Thoracic aorta (tissue), 2 donors: ENCODE measurements around the gene RAB40B. TPM values are rescaled to one million over a fixed set of nuclear protein-coding genes. Genes with fewer than 3 reads are reported as not detected.

Experiments used
- ATAC-seq: fragments of 150-250 bp; one replicate; pipeline ENCODE4 v1.8.0; 2017; ENCODE audit warnings: low read depth; ENCODE audit not compliant: insufficient number of reproducible peaks, low FRiP score
- DNase-seq: peaks from one replicate; pipeline ENCODE4 v3.0.0-alpha.2; 2020; ENCODE audit warnings: low spot score
- H3K27ac ChIP-seq, 2 donors: fragments of 200-600 bp; sonication (generic); 1 replicate in 1 of 2; 2 replicates in 1 of 2; pipeline ENCODE4 v1.5.1; 2016; ENCODE audit warnings: mild to moderate bottlenecking in 2 of 2, moderate library complexity in 2 of 2
- H3K27me3 ChIP-seq: fragments of 200-600 bp; sonication (generic); replicated peaks from 2 replicates; pipeline ENCODE4 v1.6.0; 2016; ENCODE audit warnings: mild to moderate bottlenecking; ENCODE audit not compliant: insufficient read depth
- H3K36me3 ChIP-seq: fragments of 200-600 bp; sonication (generic); one replicate; pipeline ENCODE4 v1.5.1; 2016
- H3K4me1 ChIP-seq, 2 donors: fragments of 200-600 bp; sonication (generic); 1 replicate in 1 of 2; 2 replicates in 1 of 2; pipeline versions ENCODE4 v1.5.1 to v1.6.0; 2016; ENCODE audit warnings: low read depth in 2 of 2, mild to moderate bottlenecking in 1 of 2; ENCODE audit not compliant: control insufficient read depth in 1 of 2
- H3K4me3 ChIP-seq: fragments of 200-600 bp; sonication (generic); 2 replicates; pipeline ENCODE4 v1.5.1; 2016; ENCODE audit warnings: mild to moderate bottlenecking
- H3K9me3 ChIP-seq: fragments of 200-600 bp; sonication (generic); 2 replicates; pipeline ENCODE4 v1.5.1; 2016
- CTCF ChIP-seq: fragments of 200-600 bp; sonication (generic); IDR thresholded peaks from one replicate; pipeline ENCODE4 v1.5.1; 2019; ENCODE audit warnings: antibody characterized with exemption
- total RNA-seq, 2 donors: library from RNA; depleted of rRNA; stranded (reverse); fragments of >200 nt; gene quantifications; one replicate each; pipeline versions ENCODE4 v1.1.0 to v1.2.3, GENCODE V29; 2016

RAB40B gene
- total RNA-seq, 2 donors from 2014 or later: 17.3 to 21.1 TPM

- Histone ChIP-seq H3K9me3 (no peaks in the 10 kb centered on the region), H3K36me3 (no peaks in the 10 kb centered on the region), H3K4me1 (no peaks in the 10 kb centered on the region), H3K4me3 (no peak overlapping the region), H3K27ac (no peak overlapping the region), H3K27me3 (no peaks in the 10 kb centered on the region)
- no peak for DNase-seq
- no peak for ATAC-seq
- TF ChIP-seq CTCF: no peak
Observed at GRCh38 chr17:82709676-82710498, 11.4 kb upstream of the RAB40B start.

- no peak for ATAC-seq
- no peaks in the 10 kb centered on the region for H3K9me3 ChIP-seq
- H3K27me3 ChIP-seq: no peaks in the 10 kb centered on the region
- H3K27ac ChIP-seq: no peak overlapping the region
- DNase-seq: no peak
- no peaks in the 10 kb centered on the region for H3K4me1 ChIP-seq
- H3K4me3 ChIP-seq: no peak overlapping the region
- no peaks in the 10 kb centered on the region for H3K36me3 ChIP-seq
- no peak for TF ChIP-seq CTCF
Observed at GRCh38 chr17:82709024-82709675, 10.7 kb upstream of the RAB40B start.

DNA sequence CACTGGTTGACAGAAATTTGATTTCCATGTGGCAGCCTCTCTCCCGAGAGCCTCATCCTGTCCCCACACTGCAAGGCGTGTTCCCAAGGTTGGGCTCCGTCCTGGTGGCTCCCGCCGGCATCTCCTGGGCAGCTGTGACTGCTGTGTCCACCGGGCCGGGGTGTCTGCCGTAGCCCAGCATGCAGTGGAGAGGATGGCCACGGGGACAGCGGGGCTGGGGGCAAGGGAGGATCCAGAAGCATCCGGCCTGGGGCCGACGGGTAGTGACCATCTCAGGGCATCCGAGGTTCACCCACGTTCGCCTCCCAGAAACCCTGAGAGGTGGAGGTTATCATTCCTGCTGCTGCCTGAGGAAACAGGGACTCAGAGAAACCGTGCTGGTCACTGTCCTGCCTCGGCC is 7.3 kb upstream of the RAB40B start:
- no peak for DNase-seq
- no peak for ATAC-seq
- no peak overlapping the region for H3K27ac ChIP-seq
- H3K27me3 ChIP-seq: no peaks in the 10 kb centered on the region
- no peaks in the 10 kb centered on the region for H3K36me3 ChIP-seq
- H3K4me3 ChIP-seq: no peak overlapping the region
- no peaks in the 10 kb centered on the region for H3K9me3 ChIP-seq
- no peaks in the 10 kb centered on the region for H3K4me1 ChIP-seq
- TF ChIP-seq CTCF: no peak

DNA sequence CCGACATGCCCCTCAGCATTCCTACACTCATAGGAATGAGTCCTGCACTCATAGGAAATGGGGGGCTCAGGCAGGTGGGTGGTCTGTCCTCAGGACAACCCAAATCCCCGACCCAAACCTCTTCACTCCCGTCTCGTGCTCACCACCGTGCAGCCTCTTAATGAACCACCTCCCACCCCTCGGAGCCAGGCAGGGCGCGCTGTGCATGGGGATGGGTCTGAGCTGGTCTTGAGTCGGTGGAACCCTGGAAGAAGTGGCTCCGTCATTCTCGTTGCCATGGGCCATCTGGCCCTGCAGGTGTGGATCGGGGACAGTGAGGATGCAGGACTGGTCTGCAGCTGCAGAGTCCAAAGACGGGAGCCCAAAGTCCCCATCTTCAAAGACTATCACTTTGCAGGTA is 6.4 kb upstream of the RAB40B start:
- no peak for DNase-seq
- Histone ChIP-seq H3K4me3 (no peak overlapping the region), H3K27me3 (no peaks in the 10 kb centered on the region), H3K4me1 (no peaks in the 10 kb centered on the region), H3K27ac (no peak overlapping the region), H3K36me3 (no peaks in the 10 kb centered on the region), H3K9me3 (no peaks in the 10 kb centered on the region)
- no peak for TF ChIP-seq CTCF
- ATAC-seq: no peak

- Histone ChIP-seq H3K27me3 (no peaks in the 10 kb centered on the region), H3K9me3 (no peaks in the 10 kb centered on the region), H3K4me3 (no peak overlapping the region), H3K36me3 (no peaks in the 10 kb centered on the region), H3K27ac (no peak overlapping the region), H3K4me1 (peaks cover 0 to 5% of the 10 kb centered on the region in 2 donors)
- ATAC-seq: no peak
- TF ChIP-seq CTCF: no peak
- no peak for DNase-seq
Observed at GRCh38 chr17:82703935-82704865, 5.7 kb upstream of the RAB40B start.
